Tibial nerve (tissue), 4 donors: ENCODE results near the gene CCDC74A. TPM values are rescaled to one million over a fixed set of nuclear protein-coding genes. Genes with fewer than 3 reads are reported as not detected.
"Not testable (repeated sequence)": the region's sequence is repeated elsewhere in the genome, so short reads cannot be mapped to it uniquely, and the experiment has no call there.

Experiments
- DNase-seq, 2 donors: peaks; one replicate each; pipeline ENCODE4 v3.0.0-alpha.2; 2019; ENCODE audit warnings: low spot score in 2 of 2
- H3K27ac ChIP-seq, 4 donors: fragments of 200-600 bp; sonication (generic) in 3 of 4; one replicate each; pipeline ENCODE4 v1.5.1; 2017 to 2019; ENCODE audit warnings: mild to moderate bottlenecking in 1 of 4
- H3K27me3 ChIP-seq, 2 donors: fragments of 200-600 bp; sonication (generic) in 1 of 2; one replicate each; pipeline versions ENCODE4 v1.5.1 to v1.6.0; 2017 to 2019
- H3K36me3 ChIP-seq, 3 donors: fragments of 200-600 bp; sonication (generic); one replicate each; pipeline ENCODE4 v1.5.1; 2018 to 2019
- H3K4me1 ChIP-seq, 4 donors: fragments of 200-600 bp; sonication (generic) in 3 of 4; one replicate each; pipeline ENCODE4 v1.5.1; 2017 to 2019
- H3K4me3 ChIP-seq, 4 donors: fragments of 200-600 bp; sonication (generic) in 3 of 4; one replicate each; pipeline ENCODE4 v1.5.1; 2017 to 2019; ENCODE audit warnings: mild to moderate bottlenecking in 1 of 4, moderate library complexity in 1 of 4
- H3K9me3 ChIP-seq, 4 donors: fragments of 200-600 bp; sonication (generic) in 3 of 4; one replicate each; pipeline ENCODE4 v1.5.1; 2017 to 2019
- CTCF ChIP-seq, 5 experiments: fragments of 200-600 bp in 3 of 5; fragments of 450-650 bp in 2 of 5; sonication (generic) in 3 of 5; IDR thresholded peaks; one replicate each; pipeline ENCODE4 v1.5.1; 2016 to 2019; ENCODE audit warnings: antibody characterized with exemption in 5 of 5, mild to moderate bottlenecking in 3 of 5, moderate library complexity in 2 of 5
- EP300 ChIP-seq, 2 donors: sonication (generic); formaldehyde crosslinking; IDR thresholded peaks; one replicate each; pipeline ENCODE4 v1.6.1; 2017; ENCODE audit warnings: antibody characterized with exemption in 2 of 2, mild to moderate bottlenecking in 1 of 2
- POLR2A ChIP-seq, 2 donors: fragments of 450-650 bp; IDR thresholded peaks; one replicate each; pipeline ENCODE4 v1.6.1; 2017; ENCODE audit warnings: antibody characterized with exemption in 2 of 2, mild to moderate bottlenecking in 2 of 2, moderate library complexity in 2 of 2
- WGBS, 2 donors: methylation state at CpG; one replicate each; pipeline ENCODE4 v1.1.5; 2018; 5-methylcytosine and 5-hydroxymethylcytosine counted together
- total RNA-seq, 4 donors: library from RNA; depleted of rRNA; stranded (reverse); fragments of >200 nt; gene quantifications; one replicate each; pipeline ENCODE4 v1.1.0, GENCODE V29; 2016

The CCDC74A gene
- total RNA-seq, 4 donors from 2014 or later: 19.5 to 50.2 (median 34.1) TPM

DNA sequence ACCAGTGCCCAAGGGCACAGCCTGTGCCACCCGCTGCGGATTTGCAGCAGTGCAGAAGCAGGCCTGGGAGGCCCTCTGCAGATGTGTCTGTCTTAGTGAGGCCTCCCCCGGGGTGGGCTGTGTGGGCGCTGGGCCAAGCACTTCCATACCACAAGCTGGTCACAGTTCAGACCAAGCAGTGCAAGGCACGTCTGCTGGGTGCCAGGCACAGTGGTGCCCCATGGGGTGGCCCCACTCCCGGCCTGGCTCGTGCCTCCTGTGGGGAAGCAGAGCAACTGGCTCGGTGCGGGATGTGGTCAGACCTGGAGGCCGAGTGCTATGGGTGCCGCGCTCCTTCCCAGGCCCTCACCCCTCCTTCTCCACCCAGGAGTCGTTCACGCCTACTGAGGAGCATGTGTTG lies 12.5 kb upstream of the CCDC74A start:
- H3K4me1 ChIP-seq, H3K27ac ChIP-seq, H3K9me3 ChIP-seq, H3K27me3 ChIP-seq, H3K4me3 ChIP-seq, DNase-seq: not testable (repeated sequence)
- H3K36me3 ChIP-seq: peaks cover 0 to 96% (median 4%) of the 10 kb centered on the region in 3 donors
- 73 to 86% methylated on average over 5 to 14 of the region's 14 CpGs for WGBS, 2 donors

- no peaks in the 10 kb centered on the region for H3K4me1 ChIP-seq
- H3K36me3 ChIP-seq: peaks cover 0 to 98% (median 4%) of the 10 kb centered on the region in 3 donors
- H3K27ac ChIP-seq: no peak overlapping the region
- WGBS, 2 donors: 92 to 95% methylated on average over 8 to 9 of the region's 10 CpGs
- H3K4me3 ChIP-seq: no peak overlapping the region
- no peak for DNase-seq
- H3K27me3 ChIP-seq: no peaks in the 10 kb centered on the region
- TF ChIP-seq POLR2A (IDR thresholded peaks at IDR 0.05) (no peak), CTCF (IDR thresholded peaks at IDR 0.05) (no peak), EP300 (IDR thresholded peaks at IDR 0.05) (no peak)
- no peaks in the 10 kb centered on the region for H3K9me3 ChIP-seq
Observed at GRCh38 chr2:131516011-131516410, 11.7 kb upstream of the CCDC74A start.

DNA sequence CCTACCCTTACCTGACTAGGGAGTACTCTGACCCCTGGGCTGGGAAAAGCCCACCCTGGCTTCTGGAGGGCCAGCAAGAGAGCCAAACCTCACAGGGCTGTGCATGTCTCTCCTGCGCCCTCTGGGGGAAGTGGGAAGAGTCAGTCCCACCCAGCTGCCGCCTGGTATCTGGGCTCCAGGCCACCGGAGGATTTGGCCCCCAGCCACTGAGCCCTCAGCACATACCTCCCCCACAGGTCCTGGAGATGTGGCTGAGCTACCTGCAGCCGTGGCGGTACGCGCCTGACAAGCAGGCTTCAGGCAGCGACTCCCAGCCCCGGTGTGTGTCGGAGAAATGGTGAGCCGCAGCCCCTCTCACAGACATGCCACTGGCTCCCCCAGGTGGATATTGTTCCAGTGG lies 11.1 kb upstream of the CCDC74A start:
- H3K4me3 ChIP-seq, H3K4me1 ChIP-seq, H3K9me3 ChIP-seq, H3K27me3 ChIP-seq, DNase-seq, H3K27ac ChIP-seq: not testable (repeated sequence)
- 88 to 90% methylated on average over 8 to 11 of the region's 11 CpGs for WGBS, 2 donors
- H3K36me3 ChIP-seq: peaks cover 0 to 92% (median 4%) of the 10 kb centered on the region in 3 donors

DNA sequence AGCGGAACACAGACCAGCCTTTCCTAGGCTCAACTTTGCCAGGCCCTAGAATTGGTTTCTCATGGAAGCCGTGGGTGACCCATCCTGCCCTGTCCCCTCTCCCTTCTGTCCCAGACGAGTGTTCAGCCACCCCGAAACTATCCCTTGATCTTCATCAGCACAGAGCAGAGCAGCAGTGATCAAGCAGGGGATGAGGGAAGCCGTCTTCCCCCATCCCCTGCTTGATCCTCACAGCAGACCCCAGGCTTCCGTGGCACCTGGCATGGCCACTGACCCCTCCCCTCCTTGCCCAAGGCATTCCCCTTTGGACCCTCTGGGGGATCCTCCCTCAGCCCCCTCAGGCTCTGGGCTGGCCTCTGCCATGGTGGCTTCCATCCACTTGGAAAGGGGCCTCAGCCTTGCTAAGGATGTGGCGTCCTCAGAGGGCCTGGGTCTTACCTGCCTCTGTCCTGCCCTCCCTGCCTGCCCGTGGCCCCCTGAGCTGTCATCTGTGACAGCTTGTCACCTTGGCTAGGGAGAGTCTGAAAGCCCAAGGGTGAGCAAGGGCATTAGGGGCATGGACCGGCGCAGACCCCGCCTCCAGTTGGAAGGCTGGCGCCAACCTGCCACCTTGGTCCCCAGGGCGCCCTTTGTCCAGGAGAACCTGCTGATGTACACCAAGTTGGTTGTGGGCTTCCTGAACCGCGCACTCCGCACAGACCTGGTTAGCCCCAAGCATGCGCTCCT lies 10.4 kb upstream of the CCDC74A start:
- no peaks in the 10 kb centered on the region for H3K27me3 ChIP-seq
- 95 to 98% methylated on average over 10 to 15 of the region's 17 CpGs for WGBS, 2 donors
- H3K27ac ChIP-seq: no peak overlapping the region
- H3K4me3 ChIP-seq: no peak overlapping the region
- DNase-seq: no peak
- peaks cover 0 to 89% (median 4%) of the 10 kb centered on the region in 3 donors for H3K36me3 ChIP-seq
- TF ChIP-seq CTCF (IDR thresholded peaks at IDR 0.05): no peak
- no peak for TF ChIP-seq EP300 (IDR thresholded peaks at IDR 0.05)
- TF ChIP-seq POLR2A (IDR thresholded peaks at IDR 0.05): no peak
- H3K4me1 ChIP-seq: no peaks in the 10 kb centered on the region
- H3K9me3 ChIP-seq: no peaks in the 10 kb centered on the region

GRCh38 chr2:131517856-131518255 lies 9.8 kb upstream of the CCDC74A start:
- not testable (repeated sequence) for H3K4me1 ChIP-seq, H3K4me3 ChIP-seq, DNase-seq, H3K27me3 ChIP-seq, H3K9me3 ChIP-seq, H3K27ac ChIP-seq
- WGBS, 2 donors: 80 to 87% methylated on average over 5 to 15 of the region's 16 CpGs
- H3K36me3 ChIP-seq: peaks cover 0 to 84% (median 4%) of the 10 kb centered on the region in 3 donors

DNA sequence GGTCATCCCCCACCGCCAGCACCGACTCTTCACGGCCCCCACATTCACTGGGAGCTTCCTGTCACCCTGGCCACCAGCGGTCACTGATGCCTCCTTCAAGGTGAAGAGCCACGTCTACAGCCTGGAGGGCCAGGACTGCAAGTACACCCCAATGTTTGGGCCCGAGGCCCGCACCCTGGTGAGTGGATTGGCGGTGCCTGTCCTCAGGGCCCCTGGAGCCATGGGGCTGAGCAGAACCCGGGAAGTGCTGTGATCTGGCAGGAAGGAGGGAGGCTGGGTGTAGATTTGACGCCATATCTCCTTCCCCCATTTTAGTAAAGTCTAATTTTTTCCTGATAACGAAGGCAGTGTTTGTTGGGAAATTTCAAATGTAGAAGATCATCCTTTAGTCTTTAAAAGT lies 9.2 kb upstream of the CCDC74A start:
- not testable (repeated sequence) for H3K4me1 ChIP-seq, H3K9me3 ChIP-seq, H3K4me3 ChIP-seq, H3K27ac ChIP-seq, H3K27me3 ChIP-seq, DNase-seq
- 87 to 95% methylated on average over 6 of the region's 11 CpGs for WGBS, 2 donors
- peaks cover 0 to 77% (median 4%) of the 10 kb centered on the region in 3 donors for H3K36me3 ChIP-seq

- Histone ChIP-seq H3K4me1 (no peaks in the 10 kb centered on the region), H3K4me3 (no peak overlapping the region), H3K27me3 (no peaks in the 10 kb centered on the region), H3K9me3 (no peaks in the 10 kb centered on the region), H3K27ac (no peak overlapping the region), H3K36me3 (peaks cover 0 to 68% (median 4%) of the 10 kb centered on the region in 3 donors)
- no peak for DNase-seq
- 91 to 100% methylated on average over 10 to 15 of the region's 15 CpGs for WGBS, 2 donors
- TF ChIP-seq EP300 (IDR thresholded peaks at IDR 0.05) (no peak), CTCF (IDR thresholded peaks at IDR 0.05) (no peak), POLR2A (IDR thresholded peaks at IDR 0.05) (no peak)
Observed at GRCh38 chr2:131519466-131519865, 8.2 kb upstream of the CCDC74A start.

GRCh38 chr2:131519871-131520470 lies 7.7 kb upstream of the CCDC74A start:
- not testable (repeated sequence) for H3K4me1 ChIP-seq, H3K9me3 ChIP-seq, H3K4me3 ChIP-seq, H3K27ac ChIP-seq, H3K27me3 ChIP-seq, DNase-seq
- 88 to 94% methylated on average over 3 to 24 of the region's 24 CpGs for WGBS, 2 donors
- H3K36me3 ChIP-seq: peaks cover 0 to 62% (median 4%) of the 10 kb centered on the region in 3 donors
